Panc1 (cell line): ENCODE data around the gene PUDP.

Experiments used
- CTCF ChIP-seq: fragments of 450-650 bp; IDR thresholded peaks from 2 replicates; pipeline ENCODE4 v1.5.1; 2017; ENCODE audit warnings: mild to moderate bottlenecking
- REST ChIP-seq, 2 experiments: IDR thresholded peaks; 2 replicates each; pipeline ENCODE4 v1.6.1; 2011 to 2012; ENCODE audit warnings: low read depth in 2 of 2, control low read depth in 1 of 2, low read length in 1 of 2, mild to moderate bottlenecking in 1 of 2, moderate library complexity in 1 of 2; ENCODE audit not compliant: insufficient read depth in 1 of 2
- SIN3A ChIP-seq: IDR thresholded peaks from 2 replicates; pipeline ENCODE4 v1.6.1; 2012; ENCODE audit warnings: low read depth, mild to moderate bottlenecking, low read length, moderate library complexity, borderline replicate concordance; ENCODE audit not compliant: insufficient read depth
- TCF7L2 ChIP-seq: IDR thresholded peaks from 2 replicates; pipeline ENCODE4 v1.6.1; 2011; ENCODE audit warnings: mild to moderate bottlenecking, low read depth, low read length, inconsistent platforms

- TF ChIP-seq CTCF = no peak
- no peak for TF ChIP-seq REST (IDR thresholded peaks at IDR 0.05; ENCODE audit: insufficient read depth in 1 of 2, low read depth in 2 of 2, low read length in 1 of 2)
- TF ChIP-seq TCF7L2 = no peak
- no peak for TF ChIP-seq SIN3A
Measured at GRCh38 chrX:7158468-7158990, 10.6 kb upstream of the PUDP start.
